ENCODE measurements around the gene RPS27L.
"Not testable (repeated sequence)": the region's sequence is repeated elsewhere in the genome, so short reads cannot be mapped to it uniquely, and the experiment has no call there.

Gene RPS27L

GRCh38 chr15:63136742-63137141, 20.5 kb downstream of the RPS27L start:
- no peak for DNase-seq

GRCh38 chr15:63135804-63136203, 21.5 kb downstream of the RPS27L start:
- peak in 1 of 5 donors; percentile 8 for DNase-seq

DNA sequence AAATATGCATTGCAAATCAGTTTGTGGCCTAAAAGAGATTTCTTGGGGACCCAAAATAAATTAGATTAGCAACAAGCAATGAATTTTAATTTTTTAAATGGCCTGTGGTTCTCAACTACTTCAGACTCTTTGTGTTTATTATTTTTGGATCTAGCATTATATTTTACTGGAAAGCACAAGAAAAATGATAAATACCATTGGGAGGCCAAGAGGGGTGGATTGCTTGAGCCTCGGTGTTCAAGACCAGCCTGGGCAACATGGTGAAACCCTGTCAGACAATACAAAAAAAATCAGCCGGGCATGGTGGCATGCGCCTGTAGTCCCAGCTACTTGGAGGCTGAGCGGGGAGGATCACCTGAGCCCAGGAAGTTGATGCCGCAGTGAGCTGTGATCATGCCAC, 22.0 kb downstream of the RPS27L start:
- no peak for DNase-seq

GRCh38 chr15:63134245-63134985, 22.9 kb downstream of the RPS27L start:
- DNase-seq = no peak

GRCh38 chr15:63133786-63134185, 23.5 kb downstream of the RPS27L start:
- no peak for DNase-seq

DNA sequence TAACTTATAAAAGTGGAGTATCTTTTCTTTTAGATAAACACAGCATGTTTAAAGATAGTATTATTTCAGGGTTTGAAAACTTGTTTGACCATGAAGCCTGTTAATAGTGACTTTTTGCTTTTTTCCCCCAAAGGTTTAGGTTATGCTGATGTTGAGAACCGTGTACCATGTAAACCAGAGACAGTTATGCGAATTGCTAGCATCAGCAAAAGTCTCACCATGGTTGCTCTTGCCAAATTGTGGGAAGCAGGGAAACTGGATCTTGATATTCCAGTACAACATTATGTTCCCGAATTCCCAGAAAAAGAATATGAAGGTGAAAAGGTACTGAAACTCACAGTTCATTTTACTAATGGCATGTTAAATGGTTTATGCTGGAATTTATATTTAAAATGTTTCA, 30.6 kb downstream of the RPS27L start:
- DNase-seq = no peak

GRCh38 chr15:63124506-63124905, 32.8 kb downstream of the RPS27L start:
- no peak for DNase-seq

- peak; percentile 52 to 79 (median 69) for DNase-seq
These were observed 35.0 kb downstream of the RPS27L start for GRCh38 chr15:63122002-63122875.

DNA sequence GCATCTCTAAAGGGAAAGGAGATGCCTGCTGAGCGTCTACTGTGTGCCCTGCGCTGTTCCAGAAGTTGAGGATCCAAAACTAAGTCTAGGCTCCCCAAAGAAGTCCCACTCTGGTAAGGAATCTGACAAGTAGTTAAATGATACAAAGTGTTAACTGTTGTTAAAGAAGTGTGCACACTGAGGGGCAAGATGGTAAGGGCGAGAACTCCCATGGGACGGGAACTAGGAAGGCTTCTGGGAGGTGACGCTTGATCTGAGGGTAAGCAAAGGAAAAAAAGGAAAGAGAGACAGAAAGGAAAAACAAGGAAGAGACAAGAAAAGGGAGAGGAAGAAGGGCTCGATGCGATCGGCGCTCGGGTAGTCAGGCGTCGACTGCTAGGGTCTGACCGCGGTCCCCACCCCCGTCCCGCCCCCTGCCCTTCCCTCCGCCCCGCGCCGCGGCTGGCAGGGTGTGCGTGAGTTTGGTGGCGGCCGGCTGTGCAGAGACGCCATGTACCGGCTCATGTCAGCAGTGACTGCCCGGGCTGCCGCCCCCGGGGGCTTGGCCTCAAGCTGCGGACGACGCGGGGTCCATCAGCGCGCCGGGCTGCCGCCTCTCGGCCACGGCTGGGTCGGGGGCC, 35.8 kb downstream of the RPS27L start, which contains the start of gene LACTB:
Gene LACTB (plus strand): TSS at position 480 of the 620 bp plus-strand sequence. CDS start 11 bp downstream, at position 491.
- peak; percentile 58 to 89 (median 72) for DNase-seq

- DNase-seq = no peak
These were observed 38.4 kb downstream of the RPS27L start for GRCh38 chr15:63118854-63119253.

GRCh38 chr15:63114465-63114864, 42.8 kb downstream of the RPS27L start:
- DNase-seq = no peak

- no peak for DNase-seq
These were observed 44.4 kb downstream of the RPS27L start for GRCh38 chr15:63112871-63113270.

DNA sequence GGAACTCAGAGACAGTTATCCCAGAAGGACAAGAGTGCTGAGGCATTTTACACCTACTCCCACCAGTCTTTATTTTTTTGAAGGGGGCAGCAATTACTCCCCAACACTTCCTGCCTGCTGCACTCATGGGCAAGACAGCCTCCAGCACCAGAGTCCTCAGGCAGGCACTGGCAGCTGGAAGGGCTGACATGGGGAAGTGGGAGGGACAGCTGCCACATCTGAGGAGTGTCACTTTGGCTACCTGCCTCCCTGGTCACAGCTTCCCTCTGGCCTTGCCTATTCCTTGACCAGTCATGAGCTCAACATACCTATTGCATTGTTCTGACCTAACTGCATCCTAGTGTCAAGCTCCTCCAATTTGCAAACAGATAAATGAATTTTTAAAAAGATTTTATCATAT, 45.8 kb downstream of the RPS27L start:
- DNase-seq = no peak

DNA sequence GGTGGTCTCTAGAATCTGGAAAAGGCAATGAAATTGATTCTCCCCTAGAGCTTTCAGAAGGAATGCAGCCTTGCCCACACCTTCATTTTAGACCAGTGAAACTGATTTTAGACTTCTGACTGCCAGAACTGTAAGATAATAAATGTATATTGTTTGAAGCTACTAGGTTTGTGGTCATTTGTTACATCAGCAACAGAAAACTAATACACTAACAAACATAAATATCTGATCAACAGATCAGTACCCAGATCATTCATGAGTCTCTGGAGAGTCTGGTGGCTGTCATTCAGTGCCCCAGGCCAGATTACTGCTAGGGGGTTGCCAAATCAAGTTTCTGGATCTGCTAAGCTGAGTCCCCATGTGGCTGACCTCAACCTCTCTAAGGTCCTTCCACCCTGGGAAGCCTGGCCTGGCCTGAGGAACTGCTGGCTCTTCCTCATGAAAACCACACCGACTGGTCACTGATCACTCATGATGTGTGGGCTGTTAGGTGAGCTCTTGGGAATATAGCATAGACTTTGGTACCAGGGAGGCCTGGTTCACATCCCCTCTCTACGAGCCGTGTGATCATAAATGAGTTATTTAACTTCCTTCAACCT, 46.8 kb downstream of the RPS27L start:
- no peak for DNase-seq

DNA sequence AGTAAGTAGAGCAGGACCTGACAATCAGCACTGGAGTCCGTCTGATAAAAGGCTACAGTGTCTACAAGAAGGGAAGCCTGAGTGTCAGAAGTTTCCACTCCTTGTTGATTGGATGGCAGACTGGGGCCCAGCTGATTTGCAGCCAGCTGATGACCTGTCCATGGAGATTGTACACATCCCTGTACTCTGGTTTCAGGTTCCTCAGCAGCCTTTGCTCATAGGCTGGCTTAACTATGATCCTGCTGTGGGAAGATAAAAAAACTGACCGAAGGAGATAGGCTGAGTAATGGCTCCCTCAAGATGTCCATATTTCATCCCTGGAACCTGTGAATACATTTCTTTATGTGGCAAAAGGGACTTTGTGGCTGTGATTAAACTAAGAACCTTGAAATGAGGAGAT, 47.4 kb downstream of the RPS27L start:
- no peak for DNase-seq

DNA sequence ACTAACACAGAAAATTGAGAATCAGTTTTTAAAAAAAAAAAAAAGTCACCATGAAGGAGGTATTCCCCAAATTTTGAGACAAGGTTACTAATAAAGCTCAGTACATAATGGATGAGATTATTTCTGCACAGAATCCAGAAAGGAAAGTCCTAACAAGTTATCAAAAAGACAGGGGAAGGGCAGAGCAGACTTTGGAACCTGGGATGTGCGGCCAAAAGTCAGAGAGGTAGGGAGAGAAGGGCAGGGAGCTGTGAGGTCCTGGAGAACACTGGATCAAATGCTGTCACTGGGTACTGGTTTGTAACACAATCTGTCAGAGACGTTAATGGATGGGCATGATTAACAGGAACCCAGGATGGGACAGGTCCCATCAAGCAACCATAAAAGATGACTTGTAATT, 47.8 kb downstream of the RPS27L start:
- DNase-seq = no peak

- no peak for DNase-seq
These were observed 49.3 kb downstream of the RPS27L start for GRCh38 chr15:63107895-63108546.

DNA sequence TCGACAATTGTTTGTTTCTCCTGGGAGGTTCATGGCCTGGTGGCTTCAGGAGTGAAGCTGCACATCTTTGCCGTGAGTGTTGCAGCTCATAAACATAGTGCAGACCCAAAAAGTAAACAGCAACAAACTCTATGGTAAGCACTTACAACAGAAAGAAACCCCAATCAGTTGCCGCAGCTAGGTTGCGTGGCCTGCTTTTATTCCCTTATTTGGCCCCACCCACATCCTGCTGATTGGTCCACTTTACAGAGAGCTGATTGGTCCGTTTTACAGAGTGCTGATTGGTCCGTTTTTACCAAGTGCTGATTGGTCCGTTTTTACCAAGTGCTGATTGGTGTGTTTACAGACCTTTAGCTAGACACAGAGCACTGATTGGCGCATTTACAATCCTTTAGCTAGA, 51.9 kb downstream of the RPS27L start:
- not testable (repeated sequence) for DNase-seq

GRCh38 chr15:63104727-63105126, 52.5 kb downstream of the RPS27L start:
- DNase-seq = no peak

DNA sequence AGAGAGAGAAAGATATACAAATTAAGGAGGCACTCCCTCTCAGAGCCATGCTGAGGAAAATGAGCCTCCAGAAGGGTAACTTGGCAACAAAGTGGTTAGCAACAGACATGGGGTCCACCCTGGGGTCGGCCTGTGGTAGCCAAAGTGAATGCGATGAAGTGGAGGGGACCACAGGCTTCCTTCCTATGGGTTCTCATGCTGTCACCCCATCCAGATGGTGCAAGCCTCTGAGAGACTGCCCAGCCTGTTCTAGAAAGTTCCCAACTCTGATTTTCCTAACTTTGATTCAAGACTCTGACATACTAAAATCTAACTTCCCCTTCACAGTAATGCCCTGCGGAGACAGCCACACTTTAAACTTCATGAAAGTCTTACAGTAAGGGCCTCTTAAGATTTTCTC, 53.9 kb downstream of the RPS27L start:
- no peak for DNase-seq

DNA sequence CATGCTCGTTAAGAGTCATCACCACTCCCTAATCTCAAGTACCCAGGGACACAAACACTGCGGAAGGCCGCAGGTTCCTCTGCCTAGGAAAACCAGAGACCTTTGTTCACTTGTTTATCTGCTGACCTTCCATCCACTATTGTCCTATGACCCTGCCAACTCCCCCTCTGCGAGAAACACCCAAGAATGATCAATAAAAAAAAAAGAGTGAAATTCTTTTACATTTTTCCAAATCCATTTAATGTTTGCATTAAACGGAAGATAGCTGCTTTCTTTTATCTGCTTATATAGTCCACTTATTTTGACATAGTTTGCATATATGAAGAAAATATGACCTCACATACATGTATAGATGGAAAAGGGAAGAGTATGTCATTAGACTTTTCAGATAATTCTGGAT, 57.7 kb downstream of the RPS27L start:
- not testable (repeated sequence) for DNase-seq

DNA sequence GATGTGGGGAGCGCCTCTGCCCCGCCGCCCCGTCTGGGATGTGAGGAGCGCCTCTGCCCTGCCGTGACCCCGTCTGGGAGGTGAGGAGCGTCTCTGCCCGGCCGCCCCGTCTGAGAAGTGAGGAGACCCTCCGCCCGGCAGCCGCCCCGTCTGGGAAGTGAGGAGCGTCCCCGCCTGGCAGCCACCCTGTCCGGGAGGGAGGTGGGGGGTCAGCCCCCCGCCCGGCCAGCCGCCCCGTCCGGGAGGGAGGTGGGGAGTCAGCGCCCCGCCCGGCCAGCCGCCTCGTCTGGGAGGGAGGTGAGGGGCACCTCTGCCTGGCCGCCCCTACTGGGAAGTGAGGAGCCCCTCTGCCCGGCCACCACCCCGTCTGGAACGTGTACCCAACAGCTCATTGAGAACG, 58.4 kb downstream of the RPS27L start:
- not testable (repeated sequence) for DNase-seq
